ENCODE data around the gene HIF1A. TPM values are rescaled to one million over a fixed set of nuclear protein-coding genes. Genes with fewer than 3 reads are reported as not detected.

Gene HIF1A
- total and polyA plus RNA-seq, 4 donors = 15.4 to 79.2 (median 34.8) TPM

DNA sequence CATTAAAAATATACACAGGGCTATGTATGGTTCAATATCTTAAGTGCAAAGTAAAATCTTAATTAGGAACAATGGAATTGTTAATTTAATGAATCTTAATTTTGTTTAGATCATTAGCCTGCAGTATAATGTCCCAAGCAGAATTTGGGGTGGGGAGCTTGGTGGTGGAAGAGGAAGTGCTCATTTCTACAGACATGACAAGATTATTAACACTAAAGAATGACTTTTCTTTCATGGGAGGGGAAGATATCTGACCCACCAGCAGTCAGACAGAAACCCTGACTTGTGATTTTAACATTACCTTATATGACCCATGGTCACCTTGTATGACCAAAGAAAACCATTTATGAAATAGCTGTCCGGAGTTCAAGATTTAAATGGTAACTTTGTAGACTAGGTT lies 41.3 kb upstream of the HIF1A start:
- Histone ChIP-seq H3K36me3 (ENCODE audit: control insufficient read depth in 4 of 4, insufficient read depth in 3 of 4, low read depth in 1 of 4, low read length in 3 of 4) (no peaks in the 10 kb centered on the region), H3K27ac (ENCODE audit: low read depth in 1 of 2, low read length in 2 of 2) (peak overlapping the region in 1 of 2 donors; percentile 18), H3K27me3 (ENCODE audit: control insufficient read depth in 4 of 4, insufficient read depth in 4 of 4, low read length in 3 of 4) (no peaks in the 10 kb centered on the region), H3K4me3 (ENCODE audit: low read depth in 1 of 3, low read length in 3 of 3) (no peak overlapping the region), H3K9me3 (ENCODE audit: control insufficient read depth in 4 of 4, low read length in 3 of 4) (no peaks in the 10 kb centered on the region), H3K4me1 (ENCODE audit: control insufficient read depth in 4 of 4, insufficient read depth in 4 of 4, low read length in 3 of 4) (peaks cover 0 to 3% (median 0%) of the 10 kb centered on the region in 4 donors), H3K9ac (ENCODE audit: low read depth in 1 of 2, low read length in 2 of 2) (no peak overlapping the region)
- WGBS = 77% methylated on average over 1 of the region's 1 CpG
- DNase-seq (ENCODE audit: low spot score) = no peak
- TF ChIP-seq JUND (IDR thresholded peaks at IDR 0.05) (no peak), FOXA2 (IDR thresholded peaks at IDR 0.05) (no peak), HNF4G (IDR thresholded peaks at IDR 0.05) (no peak), YY1 (IDR thresholded peaks at IDR 0.05) (no peak), TAF1 (conservative IDR thresholded peaks at IDR 0.05) (no peak), RXRA (IDR thresholded peaks at IDR 0.05) (no peak), SP1 (IDR thresholded peaks at IDR 0.05) (no peak), FOXA1 (IDR thresholded peaks at IDR 0.05) (no peak), RAD21 (IDR thresholded peaks at IDR 0.05) (no peak), HNF4A (conservative IDR thresholded peaks at IDR 0.05) (no peak), NR2F2 (IDR thresholded peaks at IDR 0.05) (no peak), GABPA (IDR thresholded peaks at IDR 0.05 in 1 of 2, conservative IDR thresholded peaks at IDR 0.05 in 1 of 2) (no peak), EGR1 (IDR thresholded peaks at IDR 0.05; ENCODE audit: low read depth in 2 of 2) (no peak)
- TF ChIP-seq, protein P1, sequence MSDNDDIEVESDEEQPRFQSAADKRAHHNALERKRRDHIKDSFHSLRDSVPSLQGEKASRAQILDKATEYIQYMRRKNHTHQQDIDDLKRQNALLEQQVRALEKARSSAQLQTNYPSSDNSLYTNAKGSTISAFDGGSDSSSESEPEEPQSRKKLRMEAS (IDR thresholded peaks at IDR 0.05) = no peak
- TF ChIP-seq, protein P2, sequence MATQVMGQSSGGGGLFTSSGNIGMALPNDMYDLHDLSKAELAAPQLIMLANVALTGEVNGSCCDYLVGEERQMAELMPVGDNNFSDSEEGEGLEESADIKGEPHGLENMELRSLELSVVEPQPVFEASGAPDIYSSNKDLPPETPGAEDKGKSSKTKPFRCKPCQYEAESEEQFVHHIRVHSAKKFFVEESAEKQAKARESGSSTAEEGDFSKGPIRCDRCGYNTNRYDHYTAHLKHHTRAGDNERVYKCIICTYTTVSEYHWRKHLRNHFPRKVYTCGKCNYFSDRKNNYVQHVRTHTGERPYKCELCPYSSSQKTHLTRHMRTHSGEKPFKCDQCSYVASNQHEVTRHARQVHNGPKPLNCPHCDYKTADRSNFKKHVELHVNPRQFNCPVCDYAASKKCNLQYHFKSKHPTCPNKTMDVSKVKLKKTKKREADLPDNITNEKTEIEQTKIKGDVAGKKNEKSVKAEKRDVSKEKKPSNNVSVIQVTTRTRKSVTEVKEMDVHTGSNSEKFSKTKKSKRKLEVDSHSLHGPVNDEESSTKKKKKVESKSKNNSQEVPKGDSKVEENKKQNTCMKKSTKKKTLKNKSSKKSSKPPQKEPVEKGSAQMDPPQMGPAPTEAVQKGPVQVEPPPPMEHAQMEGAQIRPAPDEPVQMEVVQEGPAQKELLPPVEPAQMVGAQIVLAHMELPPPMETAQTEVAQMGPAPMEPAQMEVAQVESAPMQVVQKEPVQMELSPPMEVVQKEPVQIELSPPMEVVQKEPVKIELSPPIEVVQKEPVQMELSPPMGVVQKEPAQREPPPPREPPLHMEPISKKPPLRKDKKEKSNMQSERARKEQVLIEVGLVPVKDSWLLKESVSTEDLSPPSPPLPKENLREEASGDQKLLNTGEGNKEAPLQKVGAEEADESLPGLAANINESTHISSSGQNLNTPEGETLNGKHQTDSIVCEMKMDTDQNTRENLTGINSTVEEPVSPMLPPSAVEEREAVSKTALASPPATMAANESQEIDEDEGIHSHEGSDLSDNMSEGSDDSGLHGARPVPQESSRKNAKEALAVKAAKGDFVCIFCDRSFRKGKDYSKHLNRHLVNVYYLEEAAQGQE (IDR thresholded peaks at IDR 0.05) = no peak
- TF ChIP-seq, protein P3, sequence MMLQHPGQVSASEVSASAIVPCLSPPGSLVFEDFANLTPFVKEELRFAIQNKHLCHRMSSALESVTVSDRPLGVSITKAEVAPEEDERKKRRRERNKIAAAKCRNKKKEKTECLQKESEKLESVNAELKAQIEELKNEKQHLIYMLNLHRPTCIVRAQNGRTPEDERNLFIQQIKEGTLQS (IDR thresholded peaks at IDR 0.05) = no peak
- TF ChIP-seq, protein P4, sequence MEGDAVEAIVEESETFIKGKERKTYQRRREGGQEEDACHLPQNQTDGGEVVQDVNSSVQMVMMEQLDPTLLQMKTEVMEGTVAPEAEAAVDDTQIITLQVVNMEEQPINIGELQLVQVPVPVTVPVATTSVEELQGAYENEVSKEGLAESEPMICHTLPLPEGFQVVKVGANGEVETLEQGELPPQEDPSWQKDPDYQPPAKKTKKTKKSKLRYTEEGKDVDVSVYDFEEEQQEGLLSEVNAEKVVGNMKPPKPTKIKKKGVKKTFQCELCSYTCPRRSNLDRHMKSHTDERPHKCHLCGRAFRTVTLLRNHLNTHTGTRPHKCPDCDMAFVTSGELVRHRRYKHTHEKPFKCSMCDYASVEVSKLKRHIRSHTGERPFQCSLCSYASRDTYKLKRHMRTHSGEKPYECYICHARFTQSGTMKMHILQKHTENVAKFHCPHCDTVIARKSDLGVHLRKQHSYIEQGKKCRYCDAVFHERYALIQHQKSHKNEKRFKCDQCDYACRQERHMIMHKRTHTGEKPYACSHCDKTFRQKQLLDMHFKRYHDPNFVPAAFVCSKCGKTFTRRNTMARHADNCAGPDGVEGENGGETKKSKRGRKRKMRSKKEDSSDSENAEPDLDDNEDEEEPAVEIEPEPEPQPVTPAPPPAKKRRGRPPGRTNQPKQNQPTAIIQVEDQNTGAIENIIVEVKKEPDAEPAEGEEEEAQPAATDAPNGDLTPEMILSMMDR (IDR thresholded peaks at IDR 0.05; ENCODE audit: low read depth, low read length, missing input control) = no peak
- TF ChIP-seq, protein P5, sequence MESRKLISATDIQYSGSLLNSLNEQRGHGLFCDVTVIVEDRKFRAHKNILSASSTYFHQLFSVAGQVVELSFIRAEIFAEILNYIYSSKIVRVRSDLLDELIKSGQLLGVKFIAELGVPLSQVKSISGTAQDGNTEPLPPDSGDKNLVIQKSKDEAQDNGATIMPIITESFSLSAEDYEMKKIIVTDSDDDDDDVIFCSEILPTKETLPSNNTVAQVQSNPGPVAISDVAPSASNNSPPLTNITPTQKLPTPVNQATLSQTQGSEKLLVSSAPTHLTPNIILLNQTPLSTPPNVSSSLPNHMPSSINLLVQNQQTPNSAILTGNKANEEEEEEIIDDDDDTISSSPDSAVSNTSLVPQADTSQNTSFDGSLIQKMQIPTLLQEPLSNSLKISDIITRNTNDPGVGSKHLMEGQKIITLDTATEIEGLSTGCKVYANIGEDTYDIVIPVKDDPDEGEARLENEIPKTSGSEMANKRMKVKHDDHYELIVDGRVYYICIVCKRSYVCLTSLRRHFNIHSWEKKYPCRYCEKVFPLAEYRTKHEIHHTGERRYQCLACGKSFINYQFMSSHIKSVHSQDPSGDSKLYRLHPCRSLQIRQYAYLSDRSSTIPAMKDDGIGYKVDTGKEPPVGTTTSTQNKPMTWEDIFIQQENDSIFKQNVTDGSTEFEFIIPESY (IDR thresholded peaks at IDR 0.05) = no peak

All from liver (tissue), 9 donors.